A549 (cell line): ENCODE measurements around the gene MAP3K7. TPM values are rescaled to one million over a fixed set of nuclear protein-coding genes. Genes with fewer than 3 reads are reported as not detected.

Experiments
- ATAC-seq, 2 experiments: fragments of 200-7000 bp in 1 of 2; fragments of >200 bp in 1 of 2; cut with Nextera tagmentation in 1 of 2; cut with Tn5 transposase in 1 of 2; 3 replicates each; pipeline versions ENCODE4 v1.8.0 to v1.9.1; 2018 to 2020; ENCODE audit warnings: mild to moderate bottlenecking in 1 of 2, moderate library complexity in 1 of 2
- CTCF ChIA-PET: fragments of 300-600 bp; sonication (Branson Sonifier 250); formaldehyde crosslinking; extraction: SDS; loops from one replicate; lab custom pipeline; 2021; ENCODE audit warnings: antibody characterized with exemption, inconsistent platforms; lab: Yijun Ruan, JAX
- POLR2A ChIA-PET: fragments of 350-600 bp; formaldehyde crosslinking; extraction: SDS; loops from one replicate; lab custom pipeline; 2021; ENCODE audit warnings: antibody characterized with exemption, inconsistent platforms; lab: Yijun Ruan, JAX
- DNase-seq, 2 experiments: peaks; one replicate each; pipeline versions ENCODE4 v3.0.0 to v3.0.0-alpha.2; 2011 to 2016; ENCODE audit warnings: low read depth in 1 of 2, low spot score in 1 of 2
- FAIRE-seq: peaks from 2 replicates; lab custom pipeline; 2011; peaks lifted over from hg19 to GRCh38; lab: Jason Lieb, UNC
- H3K27ac ChIP-seq, 2 experiments: fragments of >200 bp; sonication (Bioruptor Twin); formaldehyde crosslinking; 3 replicates each; pipeline ENCODE4 v1.5.1; 2016 to 2017
- H3K4me1 ChIP-seq: fragments of >200 bp; sonication (Bioruptor Twin); formaldehyde crosslinking; 3 replicates; pipeline ENCODE4 v1.6.1; 2016
- H3K4me2 ChIP-seq: fragments of >200 bp; sonication (Bioruptor Twin); formaldehyde crosslinking; 3 replicates; pipeline ENCODE4 v1.6.1; 2016
- H3K4me3 ChIP-seq: fragments of >200 bp; sonication (Bioruptor Twin); formaldehyde crosslinking; 3 replicates; pipeline ENCODE4 v1.5.1; 2016
- H3K9me3 ChIP-seq: fragments of >200 bp; sonication (Bioruptor Twin); formaldehyde crosslinking; 3 replicates; pipeline ENCODE4 v1.6.1; 2016
- BHLHE40 ChIP-seq: IDR thresholded peaks from 2 replicates; pipeline ENCODE4 v1.6.1; 2012; ENCODE audit warnings: low read depth, low read length, inconsistent platforms
- CBX8 ChIP-seq: fragments of 200-600 bp; sonication (generic); IDR thresholded peaks from 2 replicates; pipeline ENCODE4 v1.6.1; 2016
- CTCF ChIP-seq: fragments of >200 bp; sonication (Bioruptor Twin); formaldehyde crosslinking; IDR thresholded peaks from 3 replicates; pipeline ENCODE4 v1.5.1; 2016
- E2F6 ChIP-seq: IDR thresholded peaks from 2 replicates; pipeline ENCODE4 v1.6.1; 2012; ENCODE audit warnings: low read depth, borderline replicate concordance
- FOSB ChIP-seq: fragments of 250-450 bp; sonication (Bioruptor Pico); IDR thresholded peaks from 2 replicates; pipeline ENCODE4 v1.5.0; 2020; ENCODE audit warnings: mild to moderate bottlenecking, moderate library complexity
- FOXS1 ChIP-seq: fragments of 250-450 bp; sonication (Bioruptor Pico); IDR thresholded peaks from 2 replicates; pipeline ENCODE4 v1.5.0; 2020; ENCODE audit warnings: mild to moderate bottlenecking, moderate library complexity
- HOXB5 ChIP-seq: fragments of 250-450 bp; sonication (Bioruptor Pico); IDR thresholded peaks from 2 replicates; pipeline ENCODE4 v1.5.0; 2020; ENCODE audit warnings: mild to moderate bottlenecking, moderate library complexity
- JUNB ChIP-seq: fragments of >200 bp; sonication (Bioruptor Twin); formaldehyde crosslinking; IDR thresholded peaks from 2 replicates; pipeline ENCODE4 v1.6.1; 2016
- NPAS2 ChIP-seq: fragments of 250-450 bp; sonication (Bioruptor Pico); IDR thresholded peaks from 2 replicates; pipeline ENCODE4 v1.8.0; 2022; ENCODE audit warnings: mild to moderate bottlenecking, moderate library complexity, borderline replicate concordance
- PBX3 ChIP-seq: IDR thresholded peaks from 2 replicates; pipeline ENCODE4 v1.6.1; 2012
- POLR2AphosphoS2 ChIP-seq: conservative IDR thresholded peaks from 2 replicates; pipeline ENCODE4 v1.6.1; 2012; ENCODE audit warnings: low read length, improper control_type of control experiment, inconsistent platforms
- RAD21 ChIP-seq, 2 experiments: fragments of >200 bp in 1 of 2; sonication (Bioruptor Twin) in 1 of 2; formaldehyde crosslinking in 1 of 2; IDR thresholded peaks in 1 of 2; conservative IDR thresholded peaks in 1 of 2; 2 replicates in 1 of 2; 3 replicates in 1 of 2; pipeline ENCODE4 v1.6.1; 2012 to 2018; ENCODE audit warnings: inconsistent platforms in 1 of 2
- RARB ChIP-seq: fragments of 250-450 bp; sonication (Bioruptor Pico); IDR thresholded peaks from 2 replicates; pipeline ENCODE4 v1.8.0; 2021; ENCODE audit warnings: mild to moderate bottlenecking, moderate library complexity
- SMC3 ChIP-seq: fragments of >200 bp; sonication (Bioruptor Twin); formaldehyde crosslinking; IDR thresholded peaks from 3 replicates; pipeline ENCODE4 v1.6.1; 2018; ENCODE audit warnings: inconsistent platforms
- TP53 ChIP-seq: fragments of 250-450 bp; sonication (Bioruptor Pico); IDR thresholded peaks from 2 replicates; pipeline ENCODE4 v1.5.0; 2021; ENCODE audit warnings: mild to moderate bottlenecking, moderate library complexity
- ZFP36 ChIP-seq: fragments of 450-650 bp; IDR thresholded peaks from 2 replicates; pipeline ENCODE4 v1.6.1; 2014; ENCODE audit warnings: borderline replicate concordance; ENCODE audit not compliant: partially characterized antibody
- ZNF302 ChIP-seq: fragments of 250-450 bp; sonication (Bioruptor Pico); IDR thresholded peaks from 2 replicates; pipeline ENCODE4 v1.9.0; 2021; ENCODE audit warnings: inconsistent platforms, mild to moderate bottlenecking, moderate library complexity
- WGBS: methylation state at CpG from one replicate; pipeline ENCODE4 v1.1.6; 2017; ENCODE audit errors: missing lambda C conversion rate; 5-methylcytosine and 5-hydroxymethylcytosine counted together
- polyA plus RNA-seq, 4 experiments: library from polyadenylated mRNA; depleted of rRNA in 3 of 4; stranded (reverse); fragments of >200 nt; fragmentation: RNase III in 1 of 4; extraction: RNeasy Plus Mini Kit Qiagen cat#74134 plus additional on column Dnase treatment in 1 of 4; gene quantifications; 2 replicates in 3 of 4; 3 replicates in 1 of 4; pipeline ENCODE4 v1.2.3, GENCODE V29; 2011 to 2017
- TF ChIP-seq, protein P1 (sequence below): fragments of 150-350 bp; IDR thresholded peaks from 2 replicates; pipeline ENCODE4 v1.6.1; 2014; ENCODE audit warnings: low read depth, mild to moderate bottlenecking, low read length
- TF ChIP-seq, protein P2 (sequence below): fragments of >200 bp; sonication (Bioruptor Twin); formaldehyde crosslinking; IDR thresholded peaks from 3 replicates; pipeline ENCODE4 v1.6.1; 2016
- TF ChIP-seq, protein P3 (sequence below): fragments of 250-450 bp; sonication (Bioruptor Pico); IDR thresholded peaks from 2 replicates; pipeline ENCODE4 v1.5.0; 2020; ENCODE audit warnings: low read depth, mild to moderate bottlenecking, moderate library complexity

Gene MAP3K7
- polyA plus RNA-seq, 2 of the 4 experiments (the other 2 are of a cell fraction): 13.7 to 32.0 TPM

DNA sequence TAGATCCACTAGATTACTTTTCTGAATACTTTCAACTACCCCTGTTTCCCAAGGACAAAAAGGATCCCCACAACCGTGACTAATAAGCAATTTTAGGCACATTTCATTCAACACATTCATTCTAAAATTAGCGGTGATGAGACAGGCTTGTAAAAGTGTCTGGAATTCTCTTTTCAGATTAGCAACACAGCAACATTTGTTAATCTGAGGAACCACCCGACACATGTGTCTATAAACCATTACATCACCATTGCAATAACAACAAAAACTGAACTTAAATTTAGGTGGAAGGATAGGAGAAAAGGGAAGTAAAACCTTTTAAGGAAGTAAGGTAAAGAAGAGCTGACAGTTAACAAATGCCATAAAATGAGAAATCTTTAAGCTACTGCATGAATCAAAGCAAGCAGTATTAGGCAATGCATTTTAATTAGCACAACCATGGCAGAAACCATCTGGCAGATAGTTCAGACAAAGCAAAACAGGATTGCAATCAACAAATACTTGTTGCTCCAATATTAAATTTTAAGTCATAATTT lies 49.1 kb downstream of the MAP3K7 start:
- DNase-seq (no peak), FAIRE-seq (no peak), ATAC-seq (no peak)
- ChIA-PET CTCF (no interaction called here), POLR2A (no interaction called here)
- no peak overlapping the region for H3K4me2 ChIP-seq
- H3K27ac ChIP-seq: no peak overlapping the region
- 82% methylated on average over 3 of the region's 3 CpGs for WGBS
- no peak for TF ChIP-seq CBX8
- TF ChIP-seq SMC3: no peak
- no peaks in the 10 kb centered on the region for H3K4me1 ChIP-seq
- no peak overlapping the region for H3K4me3 ChIP-seq
- H3K9me3 ChIP-seq: no peaks in the 10 kb centered on the region

DNA sequence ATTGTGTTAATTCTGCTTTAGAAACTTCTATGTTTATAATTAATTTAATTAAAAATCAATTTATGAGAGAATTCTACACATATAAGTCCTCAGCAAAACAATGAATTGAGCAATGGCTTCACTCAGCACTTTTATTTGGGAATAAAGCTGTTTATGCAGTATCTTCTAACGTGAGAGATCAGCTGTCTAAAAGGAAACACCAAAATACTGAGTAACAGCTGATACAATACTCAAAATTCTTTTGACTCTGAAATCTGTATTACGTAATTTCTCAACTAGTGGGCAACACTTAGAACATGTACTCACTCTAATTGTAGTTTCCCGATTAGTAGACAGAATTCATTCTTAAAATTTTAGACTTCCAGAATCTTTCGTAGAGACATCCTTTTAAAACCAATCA lies 49.8 kb downstream of the MAP3K7 start:
- ChIA-PET CTCF (no interaction called here), POLR2A (no interaction called here)
- no peak for FAIRE-seq
- TF ChIP-seq, protein P1, sequence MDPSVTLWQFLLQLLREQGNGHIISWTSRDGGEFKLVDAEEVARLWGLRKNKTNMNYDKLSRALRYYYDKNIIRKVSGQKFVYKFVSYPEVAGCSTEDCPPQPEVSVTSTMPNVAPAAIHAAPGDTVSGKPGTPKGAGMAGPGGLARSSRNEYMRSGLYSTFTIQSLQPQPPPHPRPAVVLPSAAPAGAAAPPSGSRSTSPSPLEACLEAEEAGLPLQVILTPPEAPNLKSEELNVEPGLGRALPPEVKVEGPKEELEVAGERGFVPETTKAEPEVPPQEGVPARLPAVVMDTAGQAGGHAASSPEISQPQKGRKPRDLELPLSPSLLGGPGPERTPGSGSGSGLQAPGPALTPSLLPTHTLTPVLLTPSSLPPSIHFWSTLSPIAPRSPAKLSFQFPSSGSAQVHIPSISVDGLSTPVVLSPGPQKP: no peak
- TF ChIP-seq, protein P2, sequence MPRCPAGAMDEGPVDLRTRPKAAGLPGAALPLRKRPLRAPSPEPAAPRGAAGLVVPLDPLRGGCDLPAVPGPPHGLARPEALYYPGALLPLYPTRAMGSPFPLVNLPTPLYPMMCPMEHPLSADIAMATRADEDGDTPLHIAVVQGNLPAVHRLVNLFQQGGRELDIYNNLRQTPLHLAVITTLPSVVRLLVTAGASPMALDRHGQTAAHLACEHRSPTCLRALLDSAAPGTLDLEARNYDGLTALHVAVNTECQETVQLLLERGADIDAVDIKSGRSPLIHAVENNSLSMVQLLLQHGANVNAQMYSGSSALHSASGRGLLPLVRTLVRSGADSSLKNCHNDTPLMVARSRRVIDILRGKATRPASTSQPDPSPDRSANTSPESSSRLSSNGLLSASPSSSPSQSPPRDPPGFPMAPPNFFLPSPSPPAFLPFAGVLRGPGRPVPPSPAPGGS: no peak
- no peak for TF ChIP-seq RAD21 (conservative IDR thresholded peaks at IDR 0.05 in 1 of 2, IDR thresholded peaks at IDR 0.05 in 1 of 2)
- no peak for TF ChIP-seq HOXB5 (CRISPR knock-in tag)
- TF ChIP-seq FOXS1 (CRISPR knock-in tag): no peak
- no peak for TF ChIP-seq ZNF302 (CRISPR knock-in tag)
- no peak for TF ChIP-seq FOSB (CRISPR knock-in tag)
- TF ChIP-seq PBX3: no peak
- TF ChIP-seq, protein P3, sequence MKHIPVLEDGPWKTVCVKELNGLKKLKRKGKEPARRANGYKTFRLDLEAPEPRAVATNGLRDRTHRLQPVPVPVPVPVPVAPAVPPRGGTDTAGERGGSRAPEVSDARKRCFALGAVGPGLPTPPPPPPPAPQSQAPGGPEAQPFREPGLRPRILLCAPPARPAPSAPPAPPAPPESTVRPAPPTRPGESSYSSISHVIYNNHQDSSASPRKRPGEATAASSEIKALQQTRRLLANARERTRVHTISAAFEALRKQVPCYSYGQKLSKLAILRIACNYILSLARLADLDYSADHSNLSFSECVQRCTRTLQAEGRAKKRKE (CRISPR knock-in tag): no peak
- no peak for TF ChIP-seq CTCF
- no peak for TF ChIP-seq POLR2AphosphoS2
- no peak for TF ChIP-seq SMC3
- TF ChIP-seq JUNB: no peak
- no peak for TF ChIP-seq E2F6
- TF ChIP-seq NPAS2 (CRISPR knock-in tag): no peak
- TF ChIP-seq BHLHE40: no peak
- TF ChIP-seq ZFP36: no peak
- TF ChIP-seq RARB (CRISPR knock-in tag): no peak
- no peak for TF ChIP-seq TP53
- H3K4me3 ChIP-seq: no peak overlapping the region
- H3K4me2 ChIP-seq: no peak overlapping the region
- 90% methylated on average over 4 of the region's 4 CpGs for WGBS
- no peak overlapping the region for H3K27ac ChIP-seq
- no peaks in the 10 kb centered on the region for H3K9me3 ChIP-seq
- DNase-seq: no peak
- no peak for ATAC-seq
- H3K4me1 ChIP-seq: no peaks in the 10 kb centered on the region
